H9 (cell line): ENCODE measurements around the gene CHPF2. TPM values are rescaled to one million over a fixed set of nuclear protein-coding genes. Genes with fewer than 3 reads are reported as not detected.

ENCODE experiments used
- DNase-seq: peaks from one replicate; pipeline ENCODE4 v3.0.0-alpha.2; 2017
- H2AFZ ChIP-seq: one replicate; pipeline ENCODE4 v1.6.1; 2013; ENCODE audit warnings: mild to moderate bottlenecking, low read length, control low read depth, moderate library complexity
- H2AK5ac ChIP-seq: 2 replicates; pipeline ENCODE4 v1.6.1; 2013; ENCODE audit warnings: low read length, control low read depth, mixed read lengths; ENCODE audit not compliant: insufficient read length
- H2BK120ac ChIP-seq: one replicate; pipeline ENCODE4 v1.6.1; 2013; ENCODE audit warnings: low read depth, mild to moderate bottlenecking, low read length, control low read depth, inconsistent platforms; ENCODE audit not compliant: poor library complexity, severe bottlenecking
- H2BK12ac ChIP-seq: 2 replicates; pipeline ENCODE4 v1.6.1; 2013; ENCODE audit warnings: low read length, control low read depth, mixed read lengths, low read depth; ENCODE audit not compliant: insufficient read length
- H2BK15ac ChIP-seq: 2 replicates; pipeline ENCODE4 v1.6.1; 2013; ENCODE audit warnings: low read depth, low read length, control low read depth
- H2BK20ac ChIP-seq: one replicate; pipeline ENCODE4 v1.6.1; 2013; ENCODE audit warnings: low read depth, mild to moderate bottlenecking, low read length, control low read depth, inconsistent platforms; ENCODE audit not compliant: poor library complexity, severe bottlenecking
- H2BK5ac ChIP-seq: 2 replicates; pipeline ENCODE4 v1.6.1; 2013; ENCODE audit warnings: low read length, control low read depth, mixed read lengths; ENCODE audit not compliant: insufficient read length
- H3K14ac ChIP-seq: 2 replicates; pipeline ENCODE4 v1.6.1; 2013; ENCODE audit warnings: low read length, control low read depth; ENCODE audit not compliant: insufficient read depth
- H3K18ac ChIP-seq: 2 replicates; pipeline ENCODE4 v1.6.1; 2013; ENCODE audit warnings: low read depth, mild to moderate bottlenecking, mixed read lengths, low read length, control low read depth; ENCODE audit not compliant: insufficient read length
- H3K23ac ChIP-seq: 2 replicates; pipeline ENCODE4 v1.6.1; 2013; ENCODE audit warnings: low read length, control low read depth, mixed read lengths, low read depth; ENCODE audit not compliant: insufficient read length
- H3K23me2 ChIP-seq: 2 replicates; pipeline ENCODE4 v1.6.1; 2013; ENCODE audit warnings: low read depth, mild to moderate bottlenecking, mixed read lengths, low read length, control low read depth; ENCODE audit not compliant: insufficient read length, poor library complexity, severe bottlenecking
- H3K27ac ChIP-seq: 2 replicates; pipeline ENCODE4 v1.5.1; 2013; ENCODE audit warnings: low read length, control low read depth, mixed read lengths, low read depth; ENCODE audit not compliant: insufficient read length
- H3K27me3 ChIP-seq: 2 replicates; pipeline ENCODE4 v1.6.1; 2013; ENCODE audit warnings: low read length, control low read depth, inconsistent platforms; ENCODE audit not compliant: insufficient read depth
- H3K4ac ChIP-seq: 2 replicates; pipeline ENCODE4 v1.6.1; 2013; ENCODE audit warnings: low read depth, mild to moderate bottlenecking, control low read depth, inconsistent platforms, low read length, moderate library complexity
- H3K4me1 ChIP-seq: 2 replicates; pipeline ENCODE4 v1.6.1; 2013; ENCODE audit warnings: low read length, control low read depth, inconsistent platforms; ENCODE audit not compliant: insufficient read depth
- H3K4me2 ChIP-seq: 2 replicates; pipeline ENCODE4 v1.6.1; 2013; ENCODE audit warnings: low read length, control low read depth, mixed read lengths; ENCODE audit not compliant: insufficient read length, insufficient read depth
- H3K56ac ChIP-seq: 2 replicates; pipeline ENCODE4 v1.6.1; 2013; ENCODE audit warnings: low read depth, mild to moderate bottlenecking, mixed read lengths, low read length, control low read depth; ENCODE audit not compliant: insufficient read length
- H3K79me1 ChIP-seq: 2 replicates; pipeline ENCODE4 v1.6.1; 2013; ENCODE audit warnings: low read depth, mild to moderate bottlenecking, moderate library complexity, low read length, control low read depth, inconsistent platforms; ENCODE audit not compliant: insufficient read depth, poor library complexity, severe bottlenecking
- H3K79me2 ChIP-seq: 2 replicates; pipeline ENCODE4 v1.6.1; 2013; ENCODE audit warnings: low read length, control low read depth, inconsistent platforms; ENCODE audit not compliant: insufficient read depth
- H3K9ac ChIP-seq: 2 replicates; pipeline ENCODE4 v1.6.1; 2013; ENCODE audit warnings: low read length, control low read depth, mixed read lengths; ENCODE audit not compliant: insufficient read length; ENCODE audit errors: extremely low read depth
- H3K9me3 ChIP-seq: one replicate; pipeline ENCODE4 v1.6.1; 2013; ENCODE audit warnings: low read depth, low read length, inconsistent platforms; ENCODE audit not compliant: control insufficient read depth
- H3T11ph ChIP-seq: one replicate; pipeline ENCODE4 v1.6.1; 2013; ENCODE audit warnings: mild to moderate bottlenecking, low read length, control low read depth, inconsistent platforms
- H4K20me1 ChIP-seq: one replicate; pipeline ENCODE4 v1.6.1; 2013; ENCODE audit not compliant: control insufficient read depth, insufficient read length, insufficient read depth
- H4K5ac ChIP-seq: 2 replicates; pipeline ENCODE4 v1.6.1; 2013; ENCODE audit warnings: low read depth, mild to moderate bottlenecking, mixed read lengths, low read length, control low read depth; ENCODE audit not compliant: insufficient read length
- H4K8ac ChIP-seq: replicated peaks from 2 replicates; pipeline ENCODE4 v1.6.1; 2013; ENCODE audit warnings: low read length, control low read depth, mixed read lengths, low read depth; ENCODE audit not compliant: insufficient read length
- H4K91ac ChIP-seq: 2 replicates; pipeline ENCODE4 v1.6.1; 2013; ENCODE audit warnings: low read depth, mild to moderate bottlenecking, moderate library complexity, mixed read lengths, low read length, control low read depth; ENCODE audit not compliant: insufficient read length
- H3K27ac Mint-ChIP-seq, 3 experiments: 2 replicates in 2 of 3; 3 replicates in 1 of 3; pipeline ENCODE4 v1.8.0; 2020 to 2021; ENCODE audit warnings: mixed read lengths in 3 of 3, mild to moderate bottlenecking in 1 of 3, moderate library complexity in 1 of 3
- H3K27me3 Mint-ChIP-seq: 2 replicates; pipeline ENCODE4 v1.8.0; 2021; ENCODE audit warnings: low read depth, mild to moderate bottlenecking, moderate library complexity, mixed read lengths
- H3K36me3 Mint-ChIP-seq, 3 experiments: 2 replicates in 2 of 3; 3 replicates in 1 of 3; pipeline ENCODE4 v1.8.0; 2020 to 2021; ENCODE audit warnings: low read depth in 3 of 3, mixed read lengths in 3 of 3; ENCODE audit not compliant: insufficient read depth in 1 of 3
- H3K4me1 Mint-ChIP-seq, 2 experiments: 2 replicates each; pipeline ENCODE4 v1.8.0; 2020; ENCODE audit warnings: mixed read lengths in 2 of 2
- H3K4me3 Mint-ChIP-seq, 2 experiments: 2 replicates in 1 of 2; 3 replicates in 1 of 2; pipeline ENCODE4 v1.8.0; 2020 to 2021; ENCODE audit warnings: mild to moderate bottlenecking in 2 of 2, mixed read lengths in 2 of 2, moderate library complexity in 1 of 2
- H3K9me3 Mint-ChIP-seq, 2 experiments: 2 replicates in 1 of 2; 3 replicates in 1 of 2; pipeline ENCODE4 v1.8.0; 2020; ENCODE audit warnings: mild to moderate bottlenecking in 2 of 2, mixed read lengths in 2 of 2, moderate library complexity in 1 of 2
- CTCF ChIP-seq: fragments of 200-600 bp; sonication (generic); conservative IDR thresholded peaks from 3 replicates; pipeline ENCODE4 v1.8.0; 2021; ENCODE audit warnings: antibody characterized with exemption, mild to moderate bottlenecking
- WGBS: extraction: QIAGEN DNeasy Blood & Tissue Kit; methylation state at CpG from one replicate; pipeline ENCODE4 v1.1.7; 2013; ENCODE audit warnings: missing lambda C conversion rate, low lambda C conversion rate, mixed read lengths; ENCODE audit not compliant: insufficient read length; ENCODE audit errors: extremely low coverage; 5-methylcytosine and 5-hydroxymethylcytosine counted together
- total RNA-seq: library from RNA; stranded (reverse); gene quantifications from 2 replicates; pipeline ENCODE4 v1.2.1, GENCODE V29; 2021

CHPF2 gene
- total RNA-seq, 1 experiment from 2014 or later = 25.7 TPM

- Histone ChIP-seq H4K8ac (no peak overlapping the region), H2AFZ (no peak overlapping the region), H3K4ac (no peak overlapping the region), H3K56ac (no peak overlapping the region), H2BK20ac (no peak overlapping the region), H3K9ac (peak overlapping the region; percentile 78), H3K4me1 (no peaks in the 10 kb centered on the region; the same call in 1 of the 2 replicates), H3K79me1 (no peaks in the 10 kb centered on the region), H2BK120ac (no peak overlapping the region), H4K5ac (no peak overlapping the region), H3K27me3 (no peaks in the 10 kb centered on the region), H4K91ac (no peak overlapping the region), H2BK12ac (no peak overlapping the region), H3K9me3 (no peaks in the 10 kb centered on the region), H2BK5ac (no peak overlapping the region), H2AK5ac (no peak overlapping the region), H3K23me2 (peaks cover 14% of the 10 kb centered on the region), H3K79me2 (peaks cover 3% of the 10 kb centered on the region; the same call in 1 of the 2 replicates), H3K14ac (no peak overlapping the region), H3T11ph (no peak overlapping the region), H3K23ac (no peak overlapping the region), H2BK15ac (no peak overlapping the region), H3K27ac (peak overlapping the region; percentile 40), H3K18ac (no peak overlapping the region), H4K20me1 (no peaks in the 10 kb centered on the region), H3K4me2 (peak overlapping the region; percentile 77)
- H3K4me1 Mint-ChIP-seq = peaks cover 34 to 38% of the 10 kb centered on the region in 2 experiments
- H3K4me3 Mint-ChIP-seq = peak overlapping the region; percentile 97 to 98
- peak overlapping the region; percentile 98 to 99 (median 98) for H3K27ac Mint-ChIP-seq
- H3K27me3 Mint-ChIP-seq = no peaks in the 10 kb centered on the region; the same call in 1 of the 2 replicates
- no CpG with 5 or more reads among the region's 10 CpGs for WGBS
- no peak for DNase-seq
- no peaks in the 10 kb centered on the region for H3K9me3 Mint-ChIP-seq
- peaks cover 18 to 31% (median 24%) of the 10 kb centered on the region in 3 experiments; a peak in 6 of 7 replicates for H3K36me3 Mint-ChIP-seq
- no peak for TF ChIP-seq CTCF
Measured at GRCh38 chr7:151228024-151228866, 4.0 kb upstream of the CHPF2 start.
